ENCODE results near the gene NDFIP1.

- TF ChIP-seq CTCF (IDR thresholded peaks at IDR 0.05) (no peak), REST (IDR thresholded peaks at IDR 0.05; ENCODE audit: insufficient read depth in 1 of 2, low read depth in 2 of 2, low read length in 1 of 2) (no peak), POLR2AphosphoS5 (IDR thresholded peaks at IDR 0.05; ENCODE audit: low read depth, low read length) (no peak), TCF7L2 (IDR thresholded peaks at IDR 0.05; ENCODE audit: low read depth, low read length) (no peak), SIN3A (IDR thresholded peaks at IDR 0.05; ENCODE audit: borderline replicate concordance, insufficient read depth, low read depth, low read length) (no peak)
Observed at GRCh38 chr5:142091922-142092321, 16.7 kb upstream of the NDFIP1 start.
